GM19239 (cell line): Measurements from ENCODE around the gene RPS3.
"Not testable (repeated sequence)": the region's sequence is repeated elsewhere in the genome, so short reads cannot be mapped to it uniquely, and the experiment has no call there.

Experiments used
- DNase-seq: peaks from one replicate; pipeline ENCODE4 v3.0.0; 2011; ENCODE audit warnings: low spot score; ENCODE audit not compliant: insufficient read length
- FAIRE-seq: peaks from 2 replicates; lab custom pipeline; 2011; peaks lifted over from hg19 to GRCh38; lab: Jason Lieb, UNC

RPS3 gene

DNA sequence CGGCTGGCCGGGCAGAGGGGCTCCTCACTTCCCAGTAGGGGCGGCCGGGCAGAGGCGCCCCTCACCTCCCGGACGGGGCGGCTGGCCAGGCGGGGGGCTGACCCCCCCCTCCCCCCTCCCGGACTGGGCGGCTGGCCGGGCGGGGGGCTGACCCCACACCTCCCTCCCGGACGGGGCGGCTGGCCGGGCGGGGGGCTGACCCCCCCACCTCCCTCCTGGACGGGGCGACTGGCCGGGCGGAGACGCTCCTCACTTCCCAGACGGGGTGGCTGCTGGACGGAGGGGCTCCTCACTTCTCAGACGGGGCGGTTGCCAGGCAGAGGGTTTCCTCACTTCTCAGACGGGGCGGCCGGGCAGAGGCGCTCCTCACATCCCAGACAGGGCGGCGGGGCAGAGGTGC is 10.7 kb downstream of the RPS3 start:
- not testable (repeated sequence) for FAIRE-seq, DNase-seq

GRCh38 chr11:75413146-75413545 is 13.8 kb downstream of the RPS3 start:
- not testable (repeated sequence) for FAIRE-seq

DNA sequence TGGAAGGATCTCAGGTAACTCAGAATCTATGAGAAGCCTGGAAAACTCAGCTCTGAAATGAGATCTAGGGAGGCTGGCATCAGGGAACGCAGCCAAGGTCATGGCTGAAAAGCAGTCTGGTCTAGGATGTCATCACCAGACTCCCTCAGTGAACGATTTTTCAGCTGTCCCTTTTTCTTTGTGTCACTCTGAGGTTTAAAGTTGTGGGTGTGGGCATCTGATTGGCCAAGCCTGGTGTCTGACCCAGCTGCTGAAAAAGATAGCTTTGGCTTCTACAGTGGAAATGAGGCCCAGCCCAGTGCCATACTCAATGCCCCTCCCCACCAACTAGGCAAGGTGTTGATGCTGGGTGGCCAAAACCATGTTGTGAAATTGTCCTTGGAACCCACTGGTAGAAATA is 14.5 kb downstream of the RPS3 start:
- FAIRE-seq = no peak
- no peak for DNase-seq

More at GRCh38 chr11:75413146-75413545, 13.8 kb downstream of the RPS3 start:
- DNase-seq = not testable (repeated sequence)

- no peak for FAIRE-seq
- no peak for DNase-seq
Observed at GRCh38 chr11:75420224-75421034, 21.1 kb downstream of the RPS3 start.

DNA sequence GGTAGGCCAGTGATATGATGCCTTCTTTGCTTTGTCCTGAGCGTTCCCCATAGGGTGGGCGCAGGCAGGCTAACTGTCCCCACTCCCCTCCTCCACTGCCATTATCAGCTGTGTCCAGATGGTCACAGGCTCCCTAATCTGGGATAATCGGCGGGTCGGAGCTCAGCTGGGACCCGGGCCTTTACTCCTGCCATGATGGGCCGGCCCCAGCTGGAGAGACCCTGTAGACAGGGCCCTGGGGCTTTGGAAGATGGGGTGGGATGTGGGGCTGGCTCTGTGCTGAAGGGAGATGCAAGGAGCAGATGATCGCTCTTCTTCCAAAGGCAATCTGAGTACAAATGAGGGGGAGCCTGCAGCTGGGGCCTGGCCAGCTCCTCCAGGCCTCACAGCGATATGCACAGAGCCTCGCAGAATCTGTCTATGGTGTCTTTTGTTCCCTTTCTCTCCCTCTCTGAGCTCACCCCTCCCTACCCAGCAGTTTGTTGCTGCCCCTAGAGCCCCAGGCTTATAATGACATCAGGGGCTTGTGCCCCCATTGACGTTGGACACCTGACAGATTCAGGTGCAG is 21.8 kb downstream of the RPS3 start:
- DNase-seq (no peak), FAIRE-seq (no peak)

GRCh38 chr11:75421902-75422247 is 22.6 kb downstream of the RPS3 start:
- FAIRE-seq = no peak
- no peak for DNase-seq

DNA sequence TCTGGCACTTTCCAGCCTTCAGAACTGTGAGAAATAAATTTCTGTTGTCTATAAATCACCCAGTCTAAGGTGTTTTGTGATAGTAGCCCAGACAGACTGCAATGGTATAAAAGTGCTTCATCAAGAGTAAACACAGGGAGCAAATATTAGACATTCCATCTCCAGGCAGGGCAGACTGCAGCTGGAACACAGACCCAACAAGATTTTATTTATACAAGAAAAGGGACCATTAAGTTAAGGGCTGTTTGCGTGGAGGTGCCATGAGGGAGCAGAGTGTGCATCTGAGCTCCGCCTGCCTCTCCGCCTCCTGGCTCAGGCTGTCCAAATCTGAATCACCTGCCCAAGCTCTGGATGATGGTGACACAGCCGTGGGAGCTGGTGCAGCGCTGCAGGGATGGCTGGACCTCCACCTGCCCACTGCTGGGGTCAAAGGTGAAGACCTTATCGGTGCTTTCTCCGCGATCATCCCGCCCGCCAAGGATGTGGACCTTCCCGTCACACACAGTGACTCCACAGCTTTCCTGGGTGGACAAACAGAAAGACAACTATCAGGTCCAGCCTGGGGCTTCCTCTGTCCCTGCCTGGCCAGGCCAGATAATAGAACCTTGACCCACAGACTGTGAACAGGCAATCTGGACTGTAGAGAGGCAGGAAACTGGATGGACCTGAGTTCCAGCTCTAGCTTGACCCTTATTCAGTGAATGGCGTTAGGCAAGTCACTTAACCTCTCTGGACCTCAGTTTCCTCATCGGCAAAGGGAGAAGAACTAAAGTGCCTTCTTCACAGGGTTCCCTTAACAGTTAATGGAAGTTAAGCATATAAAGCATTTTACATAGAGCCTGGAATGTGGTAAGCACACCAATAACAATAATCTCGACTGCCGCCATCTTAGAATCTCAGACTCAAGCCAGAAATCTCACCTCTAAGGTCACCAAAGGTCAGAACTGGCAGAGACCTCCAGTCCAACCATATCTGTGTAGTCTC is 23.2 kb downstream of the RPS3 start:
- FAIRE-seq (no peak), DNase-seq (no peak)

DNA sequence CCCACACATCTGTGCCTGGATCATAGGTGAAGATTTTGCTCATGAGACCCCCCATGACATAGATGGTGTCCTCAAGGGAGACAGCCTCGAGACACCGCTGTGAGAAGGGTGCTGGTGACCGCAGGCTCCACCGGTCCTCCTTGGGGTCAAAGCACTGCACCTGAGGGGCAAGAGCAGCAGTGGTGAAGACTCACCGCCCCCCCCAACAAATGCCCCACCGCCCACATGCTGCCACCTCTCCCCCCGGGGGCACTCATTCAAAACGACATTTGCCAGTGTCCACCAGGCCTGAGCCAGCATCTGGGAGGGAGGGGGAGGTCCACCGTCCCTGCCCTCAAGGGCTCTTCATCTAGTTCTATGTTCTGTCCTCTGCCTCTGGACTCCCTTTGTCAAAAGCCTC is 24.4 kb downstream of the RPS3 start:
- DNase-seq (no peak), FAIRE-seq (no peak)

GRCh38 chr11:75424396-75424795 is 25.1 kb downstream of the RPS3 start:
- FAIRE-seq = no peak
- DNase-seq = no peak

- FAIRE-seq (no peak), DNase-seq (no peak)
Observed at GRCh38 chr11:75425422-75425821, 26.1 kb downstream of the RPS3 start.

GRCh38 chr11:75426720-75427086 is 27.4 kb downstream of the RPS3 start:
- DNase-seq (no peak), FAIRE-seq (no peak)

DNA sequence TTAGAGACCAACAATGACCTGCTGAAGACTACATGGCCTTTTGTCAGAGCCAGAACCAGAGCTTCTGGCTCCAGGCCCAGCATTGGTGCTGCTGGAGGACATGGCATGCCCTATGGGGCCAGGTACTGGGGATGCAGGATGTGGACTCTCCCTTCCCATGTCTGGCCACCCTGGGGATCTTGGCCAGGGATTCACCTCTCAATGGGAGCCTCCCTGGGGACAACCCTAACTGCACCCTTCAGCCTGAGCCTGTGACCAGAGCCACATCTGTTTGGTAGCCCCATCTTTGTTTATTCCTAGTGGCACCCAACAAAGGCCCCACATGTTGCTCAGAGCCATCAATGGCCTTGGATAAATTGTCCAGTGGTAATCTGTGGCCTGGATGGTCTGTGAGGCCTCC is 27.9 kb downstream of the RPS3 start:
- no peak for FAIRE-seq

DNA sequence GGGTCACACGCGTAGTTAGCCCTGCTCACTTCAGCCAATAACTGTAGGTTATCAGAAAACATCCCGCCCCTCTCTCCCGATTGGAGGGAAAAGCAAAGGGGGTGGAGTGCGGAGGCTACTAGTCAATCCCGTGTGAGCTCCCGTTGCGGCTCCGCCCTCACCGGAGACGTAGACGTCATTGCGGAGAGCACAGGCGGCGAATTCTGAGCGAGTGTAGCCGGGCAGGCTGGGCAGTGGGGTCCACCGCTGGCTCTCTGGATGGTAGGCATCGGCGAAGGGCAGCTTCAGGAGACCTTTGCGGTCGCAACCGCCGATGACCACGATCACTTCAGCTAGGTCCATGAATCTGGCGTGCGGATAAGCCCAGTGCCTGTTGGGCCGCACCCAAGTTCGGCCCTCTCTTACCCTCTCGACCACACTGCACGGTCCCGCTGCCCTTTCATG is 29.0 kb downstream of the RPS3 start:
- FAIRE-seq (no peak), DNase-seq (peak; percentile 79)

More for the DNA sequence above, 27.9 kb downstream of the RPS3 start:
- no peak for DNase-seq

GRCh38 chr11:75428989-75429640 is 29.8 kb downstream of the RPS3 start:
- FAIRE-seq = no peak
- no peak for DNase-seq

DNA sequence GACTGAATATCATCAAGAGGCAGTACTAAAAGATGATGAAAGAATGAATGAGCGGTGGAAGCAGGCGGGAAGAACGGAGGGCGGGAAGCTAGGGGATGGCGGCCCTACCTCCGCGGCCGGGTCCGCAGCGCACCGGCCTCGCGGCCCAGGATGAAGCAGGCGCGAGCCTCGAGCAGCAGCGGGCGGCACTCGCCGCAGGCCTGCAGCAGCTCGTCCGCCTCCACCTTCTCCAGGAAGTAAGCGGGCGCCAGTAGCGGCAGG is 30.3 kb downstream of the RPS3 start:
- FAIRE-seq = no peak
- DNase-seq = no peak

- FAIRE-seq = no peak
- no peak for DNase-seq
Observed at GRCh38 chr11:75429902-75430713, 30.8 kb downstream of the RPS3 start.

DNA sequence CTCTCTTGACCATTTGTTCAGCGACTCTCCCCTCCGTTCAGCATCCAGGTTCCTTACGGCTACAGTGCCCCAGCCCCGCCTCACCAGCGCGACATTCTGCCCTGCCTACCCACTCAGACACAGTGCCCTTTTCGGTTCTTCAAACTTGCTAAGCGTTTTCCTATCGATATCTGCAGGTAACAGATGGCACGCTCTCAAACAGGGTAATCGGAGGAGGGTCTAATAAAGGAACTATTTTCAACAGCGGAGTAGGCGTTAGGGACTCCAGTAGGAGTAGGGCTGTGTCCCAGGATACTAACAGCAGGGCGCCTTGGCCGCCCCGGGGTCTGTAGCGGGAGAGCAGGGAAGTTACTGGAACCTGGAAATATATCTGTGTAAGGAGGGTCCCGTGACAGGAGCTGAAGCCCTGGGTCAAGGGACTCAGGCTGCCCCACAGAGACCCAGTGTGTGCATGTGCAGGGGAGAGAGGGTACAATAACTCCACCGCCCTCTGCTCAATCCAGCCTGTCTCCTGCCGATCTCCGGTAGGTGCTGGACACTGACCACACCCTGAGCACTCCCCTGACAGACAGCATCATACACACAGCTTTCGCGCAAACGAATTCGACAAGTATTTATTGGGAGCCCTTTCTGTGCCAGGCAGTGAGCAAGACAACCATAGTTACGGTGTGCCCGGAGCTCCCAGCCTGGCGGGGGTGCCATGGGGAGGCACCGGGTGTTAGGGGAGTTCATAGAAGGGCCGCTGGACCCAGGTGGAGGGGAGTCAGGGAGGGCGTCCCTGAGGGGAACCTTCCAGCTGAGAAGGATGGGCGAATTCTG is 31.6 kb downstream of the RPS3 start:
- DNase-seq (no peak), FAIRE-seq (no peak)

GRCh38 chr11:75431533-75432525 is 32.5 kb downstream of the RPS3 start:
- DNase-seq (no peak), FAIRE-seq (no peak)
